Activated CD8-positive, alpha-beta memory T cell treated with anti-CD3 and anti-CD28 coated beads for 4 hours (primary cell): ENCODE results near the gene SPATA16.
"Not testable (repeated sequence)": the region's sequence is repeated elsewhere in the genome, so short reads cannot be mapped to it uniquely, and the experiment has no call there.

Experiments
- DNase-seq, 2 donors: peaks; one replicate each; pipeline ENCODE4 v3.0.0-alpha.2; 2020; ENCODE audit warnings: low read depth in 2 of 2

Gene SPATA16, protein sequence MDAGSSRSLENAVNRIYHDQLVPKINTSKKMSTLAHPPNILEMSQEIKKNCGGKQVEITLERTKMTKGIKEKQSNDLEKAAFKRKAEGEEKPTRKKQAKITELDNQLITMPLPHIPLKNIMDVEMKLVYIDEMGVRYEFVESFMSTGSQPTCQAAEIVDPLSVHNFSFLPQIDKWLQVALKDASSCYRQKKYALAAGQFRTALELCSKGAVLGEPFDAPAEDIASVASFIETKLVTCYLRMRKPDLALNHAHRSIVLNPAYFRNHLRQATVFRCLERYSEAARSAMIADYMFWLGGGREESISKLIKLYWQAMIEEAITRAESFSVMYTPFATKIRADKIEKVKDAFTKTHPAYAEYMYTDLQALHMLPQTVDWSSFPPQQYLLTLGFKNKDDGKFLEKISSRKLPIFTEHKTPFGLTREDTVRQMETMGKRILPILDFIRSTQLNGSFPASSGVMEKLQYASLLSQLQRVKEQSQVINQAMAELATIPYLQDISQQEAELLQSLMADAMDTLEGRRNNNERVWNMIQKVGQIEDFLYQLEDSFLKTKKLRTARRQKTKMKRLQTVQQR

DNA sequence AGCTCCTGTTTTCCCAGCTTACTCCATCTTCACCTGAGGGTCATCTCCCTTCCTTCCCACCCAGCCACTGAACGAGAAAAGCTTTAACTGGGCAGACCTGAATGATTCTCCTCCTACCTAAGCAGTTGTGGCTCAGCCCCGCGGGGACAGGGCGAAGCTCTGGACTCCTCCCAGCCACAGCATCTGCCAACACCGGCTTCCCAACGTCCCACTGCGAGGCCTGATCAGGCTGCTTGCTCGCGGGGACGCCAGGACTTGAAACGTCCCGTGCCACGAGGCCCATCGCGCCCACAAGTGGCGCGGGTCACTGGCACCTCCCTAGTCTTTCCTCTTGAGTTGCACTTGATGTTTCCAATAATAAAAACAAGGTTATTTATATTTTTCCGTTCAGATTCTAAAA lies at the start of gene SPATA16:
Gene SPATA16 (minus strand): TSS at position 250 of the 400 bp plus-strand sequence. CDS start 23,504 bp downstream, outside the sequence.
- no peak for DNase-seq

DNA sequence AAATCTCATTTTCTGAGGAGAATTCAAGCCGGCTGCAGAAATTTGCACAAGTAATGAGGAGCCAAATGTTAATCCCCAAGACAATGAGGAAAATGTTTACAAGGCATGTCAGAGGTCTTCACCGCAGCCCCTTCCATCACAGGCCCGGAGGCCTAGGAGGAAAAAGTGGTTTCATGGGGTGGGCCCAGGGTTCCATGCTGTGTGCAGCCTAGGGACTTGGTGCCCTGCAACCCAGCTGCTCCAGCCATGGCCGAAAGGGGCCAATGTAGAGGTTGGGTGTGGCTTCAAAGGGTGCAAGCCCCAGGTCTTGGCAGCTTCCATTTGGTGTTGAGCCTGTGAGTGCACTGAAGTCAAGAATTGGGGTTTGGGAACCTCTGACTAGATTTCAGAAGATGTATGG lies 42.0 kb upstream of the SPATA16 start:
- DNase-seq, result not testable (repeated sequence)

DNA sequence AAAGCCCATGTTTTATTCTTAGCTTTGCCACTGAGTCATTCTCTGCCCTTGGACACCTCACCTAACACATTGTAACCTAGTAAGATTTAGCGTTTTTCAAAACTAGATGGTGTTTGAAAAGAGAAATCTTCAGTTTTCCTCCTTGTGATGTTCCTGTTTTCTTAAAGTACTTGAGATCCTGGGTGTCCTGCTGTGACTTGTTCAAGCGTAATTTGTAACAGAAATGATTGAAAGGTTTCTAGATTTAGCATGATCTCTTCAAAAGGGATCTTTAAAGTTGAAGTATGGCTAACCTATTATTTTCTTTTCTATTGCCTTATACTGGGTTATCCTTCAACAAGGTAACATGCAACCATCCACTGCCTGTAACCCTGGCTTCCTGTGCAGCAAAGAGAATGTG lies 32.6 kb upstream of the SPATA16 start:
- no peak for DNase-seq

DNA sequence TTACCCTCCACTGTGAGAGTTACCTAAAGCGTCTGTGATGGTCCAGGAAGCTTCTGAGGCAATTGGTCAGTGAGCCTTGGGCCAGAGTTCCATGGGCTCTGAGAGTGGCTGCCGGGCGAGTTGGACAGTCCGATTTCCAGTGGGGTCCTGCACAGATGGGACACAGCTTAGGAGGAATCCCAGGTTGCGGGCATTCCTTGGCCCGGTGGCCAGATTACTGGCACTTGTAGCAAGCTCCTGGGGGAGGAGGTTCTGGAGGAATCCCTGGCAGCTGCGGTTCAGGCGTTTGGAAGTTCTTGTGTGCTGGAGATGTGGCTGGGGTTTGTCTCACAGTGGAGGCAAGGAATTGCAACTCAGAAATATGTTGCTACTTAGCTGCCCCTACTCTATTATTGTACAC lies 18.1 kb upstream of the SPATA16 start:
- DNase-seq, result not testable (repeated sequence)

DNA sequence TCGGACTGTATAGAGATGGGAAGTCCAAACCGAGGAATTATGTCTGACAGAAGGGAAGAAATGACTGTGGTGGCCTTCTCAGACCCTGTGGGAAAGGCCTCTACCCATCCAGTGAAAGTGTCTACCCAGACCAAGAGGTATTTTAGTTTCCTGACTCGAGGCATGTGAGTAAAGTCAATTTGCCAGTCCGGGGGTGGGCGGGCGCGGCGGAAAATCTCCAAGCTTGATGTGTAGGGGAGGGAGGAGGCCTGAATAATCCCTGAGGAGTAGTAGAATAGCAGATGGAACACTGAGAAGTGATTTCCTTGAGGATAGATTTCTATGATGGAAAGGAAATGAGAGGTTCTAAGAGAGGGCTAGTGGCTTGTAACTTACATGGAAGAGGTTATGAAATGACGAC lies 15.5 kb upstream of the SPATA16 start:
- not testable (repeated sequence) for DNase-seq

DNA sequence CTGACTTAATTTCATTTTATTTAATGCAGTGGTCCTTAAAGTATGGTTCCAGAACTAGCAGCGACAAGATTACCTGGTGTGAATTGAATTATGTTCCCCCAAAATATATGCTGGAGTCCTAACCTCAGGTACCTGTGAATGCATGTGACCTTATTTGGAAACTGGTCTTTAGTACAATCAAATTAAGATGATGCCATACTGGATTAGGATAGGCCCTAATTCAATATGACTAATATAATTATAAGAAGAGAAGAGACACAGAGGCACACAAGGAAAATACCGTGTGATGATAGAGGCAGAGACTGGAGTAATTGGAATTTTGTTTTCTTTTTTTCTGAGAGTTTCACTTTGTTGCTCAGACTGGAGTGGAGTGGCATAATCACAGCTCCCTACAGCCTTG lies 12.6 kb upstream of the SPATA16 start:
- DNase-seq, result no peak

DNA sequence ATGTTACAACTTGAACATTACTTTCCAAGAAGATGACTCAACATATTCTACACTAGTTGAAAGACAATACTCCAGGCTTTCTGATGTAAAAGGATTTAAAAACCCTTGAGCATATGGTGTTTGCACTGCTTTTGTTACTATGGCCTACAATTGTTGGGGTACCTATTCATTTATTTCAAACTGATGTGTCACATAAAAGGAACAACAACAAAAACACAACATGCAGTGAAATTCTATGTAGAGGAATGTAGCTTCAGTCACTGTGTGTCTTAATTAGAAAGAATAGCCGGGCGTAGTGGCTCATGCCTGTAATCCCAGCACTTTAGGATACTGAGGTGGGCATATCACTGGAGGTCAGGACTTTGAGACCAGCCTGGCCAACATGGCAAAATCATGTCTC lies 1.6 kb downstream of the SPATA16 start:
- DNase-seq, result no peak

DNA sequence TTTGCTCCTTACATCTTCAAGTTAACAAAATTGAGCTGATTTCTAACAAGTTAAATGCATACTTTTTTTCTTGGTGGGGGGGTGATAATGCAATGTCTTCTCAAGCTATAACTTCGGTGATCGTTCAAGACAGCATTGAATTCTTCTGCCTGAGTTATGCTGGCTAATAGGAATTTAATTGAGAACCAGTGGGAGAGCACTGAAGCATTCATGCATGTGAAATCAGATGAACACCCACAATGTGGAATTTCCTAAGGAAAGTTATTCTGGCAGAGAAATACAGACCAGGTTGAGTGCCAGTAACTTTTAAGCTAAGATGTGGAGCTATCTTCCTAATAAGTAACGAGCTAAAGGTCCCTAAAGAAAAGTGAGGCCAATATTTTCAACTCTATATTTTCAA lies 3.0 kb downstream of the SPATA16 start:
- no peak for DNase-seq

DNA sequence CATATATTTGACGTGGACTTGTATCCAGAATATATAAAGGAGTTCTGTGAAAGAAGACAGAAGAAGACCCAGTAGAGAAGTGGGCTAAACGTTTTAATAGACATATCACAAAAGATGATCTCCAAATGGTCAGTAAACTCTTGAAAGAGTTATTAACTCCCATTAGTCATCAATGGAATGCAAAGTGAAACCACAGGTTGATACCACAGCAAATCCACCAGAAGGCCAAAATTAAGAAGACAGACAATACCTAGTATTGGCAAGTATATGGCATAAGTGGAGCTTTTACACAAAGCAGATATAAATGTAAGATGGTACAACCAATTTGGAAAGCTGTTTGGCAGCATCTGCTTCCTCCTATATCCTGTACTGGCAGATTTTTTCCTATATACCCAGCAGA lies 6.0 kb downstream of the SPATA16 start:
- no peak for DNase-seq

DNA sequence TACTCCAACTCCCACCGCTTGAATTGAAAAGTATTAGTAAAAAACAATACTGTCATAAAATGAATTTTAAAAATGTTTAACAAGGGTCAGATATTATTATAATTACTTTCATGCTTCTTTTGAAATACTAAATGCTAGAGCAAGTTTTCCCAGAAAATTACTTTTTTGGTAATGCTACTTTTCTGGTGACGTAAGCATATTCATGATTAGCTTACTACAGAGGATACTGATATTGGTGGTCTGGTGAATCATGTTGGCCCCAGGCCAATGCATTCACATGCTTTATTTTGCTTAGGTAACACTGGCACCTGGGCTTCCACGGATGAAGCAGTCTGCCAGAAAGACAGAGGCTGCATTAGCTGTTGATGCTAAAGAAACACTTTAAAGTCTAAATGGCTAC lies 12.4 kb downstream of the SPATA16 start:
- no peak for DNase-seq

DNA sequence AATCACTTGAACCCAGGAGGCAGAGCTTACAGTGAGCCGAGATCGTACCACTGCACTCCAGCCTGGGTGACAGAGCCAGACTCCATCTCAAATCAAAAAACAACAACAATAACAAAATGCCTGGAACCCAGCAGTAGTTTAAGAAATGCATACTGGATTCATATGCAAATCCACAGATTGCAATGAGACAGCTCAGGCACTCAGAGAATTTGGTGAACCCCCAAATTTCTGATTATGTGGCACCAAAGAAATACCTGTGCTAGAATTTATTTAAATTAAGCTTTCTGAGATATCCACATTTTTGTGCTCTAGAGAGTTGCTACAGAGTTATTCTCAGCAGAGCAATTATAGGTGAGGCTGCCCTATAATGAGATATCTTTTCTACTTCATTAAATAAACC lies 29.7 kb downstream of the SPATA16 start:
- no peak for DNase-seq

DNA sequence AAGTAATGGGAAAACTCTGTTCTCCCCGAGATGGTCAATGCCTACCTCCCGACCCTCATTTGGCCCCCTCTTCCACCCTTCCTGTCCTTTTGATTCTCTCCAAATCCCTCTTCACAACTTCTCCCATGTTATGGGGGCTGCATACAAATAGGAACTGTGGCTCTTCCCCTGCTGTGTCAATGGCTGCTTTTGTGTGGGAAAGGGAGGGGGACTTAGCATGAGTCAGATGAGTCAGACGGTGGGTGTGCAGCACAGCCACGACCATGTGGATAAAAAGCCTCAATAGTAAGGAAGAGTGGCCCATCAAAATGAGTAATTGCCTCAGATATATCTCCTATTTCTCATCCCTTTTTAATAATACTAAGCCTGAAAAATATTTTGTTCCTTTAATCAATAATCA lies 31.9 kb downstream of the SPATA16 start:
- no peak for DNase-seq

DNA sequence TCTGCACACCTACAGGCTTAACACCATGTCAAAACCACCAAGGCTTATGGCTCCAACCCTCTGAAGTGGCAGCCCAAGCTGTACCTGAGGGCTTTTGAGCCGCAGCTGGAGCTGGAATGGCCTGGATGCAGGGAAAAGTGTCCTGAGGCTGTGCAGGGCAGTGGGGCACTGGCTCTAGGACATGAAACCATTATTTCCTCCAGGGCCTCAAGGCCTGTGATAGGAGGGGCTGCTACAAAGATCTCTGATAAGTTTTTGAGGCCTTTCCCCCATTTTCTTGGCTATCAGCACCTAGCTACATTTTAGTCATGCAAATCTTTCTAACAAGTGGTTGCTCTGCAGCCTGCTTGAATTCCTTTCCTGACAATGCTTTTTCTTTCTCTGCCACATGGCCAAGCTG lies 37.6 kb downstream of the SPATA16 start:
- DNase-seq, result no peak

DNA sequence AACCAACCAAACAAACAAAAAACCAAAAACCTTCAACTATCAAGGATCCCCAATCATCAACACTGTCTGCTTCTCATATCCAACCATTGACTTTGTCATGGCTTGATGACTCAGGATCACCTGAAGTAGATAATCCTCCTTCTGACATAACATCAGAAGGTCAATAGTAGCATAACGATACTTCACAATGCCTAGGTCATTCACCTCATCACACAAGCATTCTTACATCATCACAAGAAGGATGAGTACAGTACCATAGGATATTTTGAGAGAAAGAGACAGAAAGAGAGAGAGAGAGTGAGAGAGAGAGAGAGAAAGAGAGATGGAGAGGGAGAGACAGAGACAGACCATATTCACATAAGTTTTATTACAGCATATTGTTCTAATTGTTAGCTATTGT lies 42.1 kb downstream of the SPATA16 start:
- DNase-seq, result no peak

DNA sequence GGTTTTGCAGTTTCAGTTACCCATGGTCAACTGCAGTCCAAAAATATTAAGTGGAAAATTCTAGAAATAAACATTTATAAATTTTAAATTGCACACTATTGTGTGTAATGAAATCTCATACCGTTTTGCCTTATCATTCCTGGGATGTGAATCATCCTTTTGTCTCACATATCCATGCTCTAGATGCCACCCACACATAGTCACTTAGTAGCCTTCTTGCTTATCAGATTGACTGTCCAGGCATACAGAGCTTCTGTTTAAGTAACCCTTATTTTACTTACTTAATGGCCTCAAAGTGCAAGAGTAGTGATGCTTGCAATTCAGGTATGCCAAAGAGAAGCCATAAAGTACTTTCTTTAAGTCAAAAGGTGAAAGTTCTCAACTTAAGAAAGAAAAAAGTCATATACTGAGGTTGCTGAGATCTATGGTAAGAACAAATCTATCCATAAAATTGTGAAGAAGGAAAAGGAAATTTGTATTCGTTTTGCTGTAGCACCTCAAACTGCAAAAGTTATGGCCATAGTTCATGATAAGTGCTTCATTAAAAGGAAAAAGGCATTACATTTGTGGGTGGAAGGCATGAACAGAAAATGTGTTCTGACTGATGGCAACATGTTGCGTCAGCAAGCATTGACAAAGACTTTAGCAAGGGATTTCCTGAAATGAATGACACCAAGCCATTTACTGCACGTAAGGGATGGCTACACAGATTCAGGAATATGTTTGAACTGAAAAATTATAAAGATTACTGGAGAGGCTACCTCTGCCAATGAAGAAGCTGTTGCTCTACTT lies 43.8 kb downstream of the SPATA16 start:
- no peak for DNase-seq

DNA sequence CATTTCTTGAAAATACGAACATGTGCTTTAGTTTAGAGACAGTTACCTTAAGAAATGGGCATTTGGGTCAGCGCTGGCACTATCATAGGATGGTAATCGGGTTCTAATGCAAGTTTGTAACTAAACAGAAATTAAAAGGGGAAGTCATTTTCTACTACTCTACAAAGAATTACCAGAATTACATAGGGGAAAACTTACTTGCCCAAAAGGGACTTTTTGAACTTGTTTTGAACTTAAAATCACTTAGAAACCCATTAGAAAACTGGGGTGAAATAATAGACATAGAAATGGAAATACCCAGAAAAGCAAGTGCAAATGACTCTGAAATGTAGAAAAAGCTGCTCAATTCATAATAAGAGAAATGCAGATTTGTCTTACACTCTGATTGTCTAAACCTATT lies 44.9 kb downstream of the SPATA16 start:
- no peak for DNase-seq

DNA sequence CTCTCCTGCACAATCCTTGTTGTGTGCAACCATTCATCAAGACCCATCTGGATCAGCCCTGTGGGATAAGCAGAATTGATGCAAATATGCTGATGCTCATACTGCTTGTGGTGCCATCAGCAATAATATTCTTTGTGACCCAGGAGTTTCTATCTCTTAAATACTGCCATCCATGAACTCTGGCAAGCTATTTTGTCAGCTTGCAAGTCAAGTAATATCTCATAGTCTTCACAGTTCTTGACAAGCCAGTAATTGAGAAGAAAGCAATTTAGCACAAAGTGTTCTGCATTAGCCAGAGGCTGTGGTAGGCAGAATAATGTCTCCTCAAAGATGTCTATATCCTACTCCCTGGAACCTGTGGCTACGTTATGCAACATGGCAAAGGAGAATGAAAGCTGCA lies 49.0 kb downstream of the SPATA16 start:
- DNase-seq, result no peak

DNA sequence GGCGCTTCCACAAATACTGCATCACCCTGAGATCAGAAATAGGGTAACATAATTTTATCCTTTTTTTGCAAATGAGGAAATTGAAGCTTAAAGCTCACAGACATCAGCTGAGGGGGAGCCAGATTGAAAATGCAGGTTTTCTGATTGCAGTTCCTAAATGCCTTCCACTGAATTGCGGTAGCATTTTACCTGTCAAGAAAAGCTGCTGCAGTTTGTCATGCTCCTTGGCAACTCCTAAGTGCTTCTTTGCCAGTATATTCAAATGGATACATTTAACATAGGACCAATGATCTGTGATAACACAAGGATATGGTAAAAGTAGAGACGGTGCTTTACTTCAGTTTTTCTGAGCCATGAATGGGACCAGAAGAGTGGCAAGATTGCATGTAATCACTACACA lies 50.5 kb downstream of the SPATA16 start:
- DNase-seq, result no peak

DNA sequence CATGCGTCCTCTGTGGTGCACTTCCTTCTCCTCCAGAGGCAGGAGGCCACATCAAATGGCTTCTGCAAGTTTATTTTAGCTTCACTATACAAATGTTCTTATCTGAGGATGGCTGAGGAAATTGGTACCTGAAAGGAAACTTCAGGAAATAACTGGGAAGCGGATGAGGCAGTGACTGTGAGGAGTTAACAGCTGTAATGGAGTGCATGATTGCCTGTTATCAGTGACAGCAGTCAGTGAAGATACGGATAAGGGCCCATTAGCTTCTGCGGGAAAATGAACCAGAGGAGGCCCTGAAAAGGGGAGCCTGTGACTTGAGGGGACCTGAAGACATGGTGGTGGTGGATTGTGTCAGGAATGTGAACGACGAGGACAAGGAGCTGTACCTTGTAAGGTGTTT lies 51.8 kb downstream of the SPATA16 start:
- DNase-seq, result no peak

DNA sequence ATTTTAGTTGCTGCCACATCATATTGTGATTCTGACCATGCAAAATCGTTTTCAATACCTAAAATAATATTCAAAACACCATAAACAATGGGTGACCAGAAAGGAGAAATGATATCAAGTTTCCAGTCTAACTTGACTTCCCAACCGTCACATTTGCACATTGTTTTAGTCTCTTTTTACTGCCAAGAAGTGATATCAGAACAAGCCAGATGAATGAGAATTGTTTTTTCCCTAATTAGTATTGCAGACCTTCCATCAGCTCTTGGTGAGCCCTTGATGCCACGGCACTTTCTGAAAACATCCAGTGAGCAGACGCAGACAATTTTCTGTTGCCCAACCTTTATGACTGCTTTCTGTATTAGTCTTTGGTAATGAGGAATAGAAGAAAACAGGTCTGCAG lies 62.5 kb downstream of the SPATA16 start:
- DNase-seq, result no peak

DNA sequence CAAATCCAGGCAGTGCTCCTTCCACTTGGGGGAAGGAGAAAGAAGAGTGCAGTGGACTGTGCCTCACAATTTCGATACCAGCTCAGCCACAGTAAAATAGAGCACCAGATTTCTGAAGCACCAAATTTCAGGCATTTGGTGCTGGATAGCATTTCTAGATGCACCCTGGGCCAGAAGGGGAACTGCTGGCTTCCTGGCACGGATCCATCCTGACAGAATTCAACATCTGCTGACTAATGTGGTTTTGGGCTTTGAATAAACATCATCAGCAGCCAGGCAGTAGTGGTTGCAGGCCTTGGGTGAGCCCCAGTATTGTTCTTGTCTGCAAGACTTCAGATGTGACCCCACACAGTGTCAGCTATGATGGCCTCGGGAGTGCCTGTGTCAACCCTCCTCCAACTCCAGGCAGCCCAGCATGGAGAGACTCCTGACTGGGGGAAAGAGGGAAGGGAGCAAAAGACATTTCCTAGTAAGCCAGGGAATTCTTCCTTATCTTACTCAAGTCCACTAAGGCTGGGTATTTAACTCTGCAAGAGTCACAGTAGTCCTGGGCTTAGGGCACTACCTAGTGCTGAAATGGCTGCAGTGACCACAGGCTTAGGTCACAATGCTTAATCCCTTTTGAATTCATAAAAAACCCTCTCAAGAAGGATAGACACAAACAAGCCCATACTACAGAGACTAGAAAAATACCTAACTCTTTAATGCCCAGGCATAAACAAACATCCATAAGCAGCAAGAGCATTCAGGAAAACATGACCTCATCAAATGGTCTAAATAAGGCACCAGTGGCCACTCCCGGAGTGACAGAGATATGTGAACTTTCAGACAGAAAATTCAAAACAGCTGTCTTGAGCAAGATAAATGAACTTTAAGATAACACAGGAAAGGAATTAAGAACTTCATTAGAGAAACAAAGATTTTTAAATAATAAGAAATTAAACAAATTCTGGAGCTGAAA lies 74.7 kb downstream of the SPATA16 start:
- DNase-seq, result no peak

DNA sequence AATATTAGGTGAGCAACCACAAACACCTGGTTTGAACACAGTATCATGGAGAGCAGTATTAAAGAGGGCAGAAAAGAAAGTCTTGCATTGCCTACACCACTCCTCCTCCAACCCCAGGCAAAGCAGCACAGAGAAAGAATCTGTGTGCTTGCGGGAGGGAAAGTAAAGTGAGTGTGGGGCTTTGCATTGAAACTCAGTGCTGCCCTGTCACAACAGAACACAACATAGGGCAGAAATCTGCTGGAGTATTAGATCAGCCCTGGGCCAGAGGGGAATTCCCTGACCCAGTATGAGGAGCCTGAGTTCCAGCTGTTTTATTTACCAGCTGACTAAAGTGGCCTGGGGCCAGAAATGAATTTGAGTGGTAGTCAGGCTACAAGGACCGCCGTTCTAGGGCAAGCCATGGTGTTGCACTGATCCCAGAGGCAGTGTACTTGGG lies 75.5 kb downstream of the SPATA16 start:
- DNase-seq, result no peak
